Measurements from ENCODE around the gene SBF2.

SBF2 gene

GRCh38 chr11:9962722-9963121, 331.3 kb downstream of the SBF2 start:
- TF ChIP-seq FOXP2 (optimal IDR thresholded peaks at IDR 0.05; ENCODE audit: borderline replicate concordance, extremely low read depth, extremely low read length, insufficient read depth) (no peak), POLR2AphosphoS5 (IDR thresholded peaks at IDR 0.05; ENCODE audit: low read depth, low read length) (no peak), SIN3A (IDR thresholded peaks at IDR 0.05; ENCODE audit: borderline replicate concordance, insufficient read depth, low read length) (no peak), TAF1 (IDR thresholded peaks at IDR 0.05; ENCODE audit: borderline replicate concordance, insufficient read depth, low read length) (no peak), REST (IDR thresholded peaks at IDR 0.05; ENCODE audit: insufficient read depth in 1 of 2, low read depth in 2 of 2, low read length in 2 of 2) (no peak)

GRCh38 chr11:9957072-9957471, 336.9 kb downstream of the SBF2 start:
- TF ChIP-seq REST (IDR thresholded peaks at IDR 0.05; ENCODE audit: insufficient read depth in 1 of 2, low read depth in 2 of 2, low read length in 2 of 2) (no peak), TAF1 (IDR thresholded peaks at IDR 0.05; ENCODE audit: borderline replicate concordance, insufficient read depth, low read length) (no peak), SIN3A (IDR thresholded peaks at IDR 0.05; ENCODE audit: borderline replicate concordance, insufficient read depth, low read length) (no peak), FOXP2 (optimal IDR thresholded peaks at IDR 0.05; ENCODE audit: borderline replicate concordance, extremely low read depth, extremely low read length, insufficient read depth) (no peak), POLR2AphosphoS5 (IDR thresholded peaks at IDR 0.05; ENCODE audit: low read depth, low read length) (no peak)

- TF ChIP-seq TAF1 (IDR thresholded peaks at IDR 0.05; ENCODE audit: borderline replicate concordance, insufficient read depth, low read length): no peak
- TF ChIP-seq SIN3A (IDR thresholded peaks at IDR 0.05; ENCODE audit: borderline replicate concordance, insufficient read depth, low read length): no peak
- no peak for TF ChIP-seq REST (IDR thresholded peaks at IDR 0.05; ENCODE audit: insufficient read depth in 1 of 2, low read depth in 2 of 2, low read length in 2 of 2)
- TF ChIP-seq FOXP2 (optimal IDR thresholded peaks at IDR 0.05; ENCODE audit: borderline replicate concordance, extremely low read depth, extremely low read length, insufficient read depth): no peak
- TF ChIP-seq POLR2AphosphoS5 (IDR thresholded peaks at IDR 0.05; ENCODE audit: low read depth, low read length): no peak
Observed at GRCh38 chr11:9956483-9956882, 337.5 kb downstream of the SBF2 start.

GRCh38 chr11:9955391-9955790, 338.6 kb downstream of the SBF2 start:
- TF ChIP-seq TAF1 (IDR thresholded peaks at IDR 0.05; ENCODE audit: borderline replicate concordance, insufficient read depth, low read length): no peak

- TF ChIP-seq FOXP2 (optimal IDR thresholded peaks at IDR 0.05; ENCODE audit: borderline replicate concordance, extremely low read depth, extremely low read length, insufficient read depth) (no peak), POLR2AphosphoS5 (IDR thresholded peaks at IDR 0.05; ENCODE audit: low read depth, low read length) (no peak)
Observed at GRCh38 chr11:9953994-9954626, 339.9 kb downstream of the SBF2 start.

GRCh38 chr11:9952511-9953196, 341.4 kb downstream of the SBF2 start:
- TF ChIP-seq SIN3A (IDR thresholded peaks at IDR 0.05; ENCODE audit: borderline replicate concordance, insufficient read depth, low read length): no peak
- no peak for TF ChIP-seq REST (IDR thresholded peaks at IDR 0.05; ENCODE audit: insufficient read depth in 1 of 2, low read depth in 2 of 2, low read length in 2 of 2)
- no peak for TF ChIP-seq POLR2AphosphoS5 (IDR thresholded peaks at IDR 0.05; ENCODE audit: low read depth, low read length)
- no peak for TF ChIP-seq FOXP2 (optimal IDR thresholded peaks at IDR 0.05; ENCODE audit: borderline replicate concordance, extremely low read depth, extremely low read length, insufficient read depth)
- no peak for TF ChIP-seq TAF1 (IDR thresholded peaks at IDR 0.05; ENCODE audit: borderline replicate concordance, insufficient read depth, low read length)

Data from PFSK-1 (cell line).